ENCODE data around the gene OLFM2.

DNA sequence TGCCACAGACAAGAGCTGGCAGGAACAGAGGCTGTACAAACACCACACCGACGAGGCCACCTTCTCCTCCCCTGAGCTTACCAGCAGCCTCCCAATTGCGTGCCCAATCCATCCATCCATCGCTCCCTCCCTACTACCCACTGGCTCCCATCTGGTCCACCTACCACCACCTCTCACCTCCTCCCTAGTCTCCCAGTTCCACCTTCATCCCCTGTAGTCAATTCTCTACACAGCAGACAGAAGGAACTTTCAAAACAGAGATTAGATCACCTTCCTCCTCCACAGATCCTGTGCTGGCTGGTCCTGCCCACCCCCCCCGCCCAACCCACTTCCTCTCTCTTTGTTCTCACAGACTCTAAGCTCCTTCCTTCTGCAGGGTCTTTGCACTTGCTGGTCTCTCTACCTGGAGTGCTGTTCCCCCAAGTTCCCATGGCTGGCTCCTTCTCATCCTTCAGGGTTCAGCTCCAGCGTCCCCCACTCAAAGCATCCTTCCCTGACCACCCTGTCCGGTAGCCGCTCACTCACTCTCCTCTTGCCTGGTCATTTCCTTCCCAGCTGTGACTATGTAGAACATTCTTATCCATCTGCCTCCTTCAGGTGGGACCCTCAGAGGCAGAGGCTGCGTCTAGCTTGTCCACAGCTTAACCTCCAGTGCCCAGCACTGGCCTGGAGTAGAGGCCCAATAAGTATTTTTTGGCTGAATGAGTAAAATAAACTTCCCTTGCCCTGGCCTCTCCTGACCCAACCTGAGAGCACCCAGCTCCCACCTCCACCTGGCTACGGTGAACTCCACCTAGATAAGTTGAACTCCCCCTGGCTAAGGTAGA is 78.2 kb downstream of the OLFM2 start:
- TF ChIP-seq YY1 (IDR thresholded peaks at IDR 0.05; ENCODE audit: insufficient read depth, insufficient read length): no peak
- no peak for TF ChIP-seq ZNF274 (IDR thresholded peaks at IDR 0.05; ENCODE audit: low read depth, low read length)
